Stimulated activated CD4-positive, alpha-beta T cell treated with anti-CD3 and anti-CD28 coated beads, Interleukin-4, amount 100 ng/mL, for 24 hours (primary cell): ENCODE measurements around the gene REXO1.
"Not testable (repeated sequence)": the region's sequence is repeated elsewhere in the genome, so short reads cannot be mapped to it uniquely, and the experiment has no call there.

Source experiments
- DNase-seq: peaks from one replicate; pipeline ENCODE4 v3.0.0-alpha.2; 2020

The REXO1 gene

GRCh38 chr19:1811472-1811894 is 36.8 kb downstream of the REXO1 start:
- DNase-seq = peak; percentile 64

- DNase-seq = no peak
Measured at GRCh38 chr19:1810439-1811160, 37.7 kb downstream of the REXO1 start.

- no peak for DNase-seq
Measured at GRCh38 chr19:1809678-1810077, 38.6 kb downstream of the REXO1 start.

- DNase-seq = no peak
Measured at GRCh38 chr19:1808395-1808731, 39.9 kb downstream of the REXO1 start.

- DNase-seq = no peak
Measured at GRCh38 chr19:1807695-1808394, 40.4 kb downstream of the REXO1 start.

- no peak for DNase-seq
Measured at GRCh38 chr19:1807030-1807694, 41.1 kb downstream of the REXO1 start.

GRCh38 chr19:1806184-1807029 is 41.9 kb downstream of the REXO1 start:
- DNase-seq = no peak

- no peak for DNase-seq
Measured at GRCh38 chr19:1805401-1806183, 42.7 kb downstream of the REXO1 start.

- no peak for DNase-seq
Measured at GRCh38 chr19:1804858-1805257, 43.4 kb downstream of the REXO1 start.

- no peak for DNase-seq
Measured at GRCh38 chr19:1799695-1800342, 48.5 kb downstream of the REXO1 start.

GRCh38 chr19:1797313-1797712 is 51.0 kb downstream of the REXO1 start:
- not testable (repeated sequence) for DNase-seq

- DNase-seq = no peak
Measured at GRCh38 chr19:1796395-1797142, 51.7 kb downstream of the REXO1 start.

- no peak for DNase-seq
Measured at GRCh38 chr19:1794424-1795172, 53.7 kb downstream of the REXO1 start.

GRCh38 chr19:1791879-1792278 is 56.4 kb downstream of the REXO1 start:
- no peak for DNase-seq

GRCh38 chr19:1790054-1790792 is 58.1 kb downstream of the REXO1 start:
- DNase-seq = no peak

- DNase-seq = no peak
Measured at GRCh38 chr19:1789261-1790041, 58.8 kb downstream of the REXO1 start.

- no peak for DNase-seq
Measured at GRCh38 chr19:1787116-1787515, 61.2 kb downstream of the REXO1 start.

- no peak for DNase-seq
Measured at GRCh38 chr19:1786668-1787067, 61.6 kb downstream of the REXO1 start.

GRCh38 chr19:1785310-1785709 is 63.0 kb downstream of the REXO1 start:
- DNase-seq = no peak
